Adipose tissue (tissue), 3 donors: Measurements from ENCODE around the gene OR7C1. TPM values are rescaled to one million over a fixed set of nuclear protein-coding genes. Genes with fewer than 3 reads are reported as not detected.
"Not testable (repeated sequence)": the region's sequence is repeated elsewhere in the genome, so short reads cannot be mapped to it uniquely, and the experiment has no call there.

Experiments used
- H3K27ac ChIP-seq: one replicate; pipeline ENCODE4 v1.5.1; 2013; ENCODE audit warnings: low read depth, low read length
- WGBS, 3 donors: extraction: QIAGEN DNeasy Blood & Tissue Kit; methylation state at CpG; one replicate each; pipeline ENCODE4 v1.1.7; 2013; 5-methylcytosine and 5-hydroxymethylcytosine counted together
- polyA plus RNA-seq, 3 donors: library from polyadenylated mRNA; stranded (reverse); fragments of 200-250 nt; gene quantifications; one replicate each; pipeline ENCODE4 v1.2.3, GENCODE V29; 2013
- donor health status: healthy with polysubstance abuse.
- donor health status: Bipolar disorder and iron deficiency.
- donor health status: healthy.

OR7C1 gene
- polyA plus RNA-seq, 3 donors: 0.34 TPM; not detected in 2

DNA sequence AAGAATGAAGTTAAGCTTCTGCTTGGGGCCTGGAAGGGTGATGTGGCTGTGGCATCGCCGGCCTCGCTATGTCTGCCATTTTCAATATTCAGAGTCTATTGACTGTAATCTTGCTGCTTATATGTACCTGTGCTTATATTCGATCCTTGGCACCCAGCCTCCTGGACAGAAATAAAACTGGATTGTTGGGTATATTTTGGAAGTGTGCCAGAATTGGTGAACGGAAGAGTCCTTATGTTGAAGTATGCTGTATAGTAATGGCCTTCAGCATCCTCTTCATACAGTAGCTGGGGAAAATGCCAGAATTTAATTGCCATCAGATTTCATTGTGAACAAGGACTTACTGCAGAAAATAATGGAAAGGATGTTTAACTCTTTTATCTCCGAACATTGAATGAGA, 42.7 kb downstream of the OR7C1 start:
- WGBS, 3 donors: 72 to 84% (median 84%) methylated on average over 6 of the region's 6 CpGs
- not testable (repeated sequence) for H3K27ac ChIP-seq

DNA sequence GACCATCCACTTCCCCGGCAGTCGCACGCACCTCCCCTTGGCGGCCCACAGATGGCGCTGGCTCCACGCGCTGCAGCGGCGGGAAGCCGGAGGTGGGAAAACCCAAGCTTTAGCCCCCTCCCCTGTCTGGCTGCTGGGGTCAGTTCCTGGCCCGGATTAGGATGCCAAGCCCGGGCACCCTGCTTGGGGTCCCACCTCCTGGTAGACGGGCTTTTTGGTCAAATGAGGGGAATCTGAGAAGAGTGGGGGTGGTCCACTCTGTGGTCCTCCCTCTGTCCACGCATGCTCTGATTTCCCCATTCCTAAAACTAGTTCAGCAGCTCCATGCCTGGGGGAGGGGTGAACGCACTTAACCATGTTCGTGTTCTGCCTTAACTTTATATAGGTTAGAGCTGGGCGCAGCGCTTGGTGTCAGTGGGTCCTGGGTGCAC, 48.5 kb downstream of the OR7C1 start:
- no peak overlapping the region for H3K27ac ChIP-seq
- 12 to 21% (median 19%) methylated on average over 18 of the region's 18 CpGs for WGBS, 3 donors

DNA sequence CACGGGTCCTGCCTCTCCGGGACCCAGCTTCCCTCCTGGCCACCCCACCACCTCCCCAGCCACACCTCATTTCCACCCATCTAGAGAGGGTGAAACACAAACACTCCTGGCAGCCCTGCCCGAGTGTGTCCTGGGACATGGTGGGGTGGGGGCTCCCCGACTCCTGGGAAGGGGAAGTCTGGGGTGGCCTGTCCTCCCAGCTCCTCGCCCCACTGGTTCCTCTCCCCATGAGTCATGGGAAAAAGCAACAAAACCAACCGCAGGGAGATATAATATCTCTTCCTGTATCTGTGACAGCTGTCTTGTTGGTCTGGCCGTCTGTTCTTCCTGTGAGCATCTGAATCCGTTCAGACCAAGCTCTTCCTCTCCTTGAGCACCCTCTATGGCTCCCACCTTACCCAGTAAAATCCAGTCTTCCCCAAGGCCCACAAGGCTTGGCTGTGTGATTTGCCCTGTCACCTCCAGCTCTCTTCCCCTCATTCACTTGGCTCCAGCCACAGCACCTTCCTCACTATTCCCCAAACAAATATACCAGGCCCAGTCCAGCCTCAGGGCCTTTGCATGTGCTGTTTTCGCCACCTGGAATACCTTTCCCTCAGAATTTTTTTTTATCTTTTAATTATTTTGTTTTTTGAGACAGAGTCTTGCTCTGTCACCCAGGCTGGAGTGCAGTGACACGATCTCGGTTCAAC, 49.7 kb downstream of the OR7C1 start:
- WGBS, 3 donors: 47 to 51% (median 50%) methylated on average over 9 of the region's 11 CpGs
- H3K27ac ChIP-seq: not testable (repeated sequence)

DNA sequence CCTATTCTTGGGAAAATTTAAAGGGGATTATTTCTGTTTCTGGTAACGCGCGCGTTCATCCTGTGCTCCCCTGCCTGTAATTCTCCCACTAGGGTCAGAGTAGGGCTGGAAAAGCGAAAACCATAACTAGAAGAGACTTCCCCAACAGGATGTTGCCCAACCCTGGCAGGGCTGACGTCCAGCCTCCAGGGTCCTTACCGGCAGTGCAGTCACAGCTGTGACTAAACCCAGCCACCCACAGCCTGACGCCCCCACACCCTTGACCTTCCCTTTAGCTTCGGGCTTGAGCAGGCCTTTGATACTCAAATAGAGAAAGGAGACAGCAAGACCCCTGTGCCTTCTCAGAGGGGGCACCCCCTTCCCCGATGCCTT, 50.3 kb downstream of the OR7C1 start:
- WGBS, 3 donors: 23 to 56% (median 28%) methylated on average over 9 of the region's 10 CpGs
- H3K27ac ChIP-seq: not testable (repeated sequence)

DNA sequence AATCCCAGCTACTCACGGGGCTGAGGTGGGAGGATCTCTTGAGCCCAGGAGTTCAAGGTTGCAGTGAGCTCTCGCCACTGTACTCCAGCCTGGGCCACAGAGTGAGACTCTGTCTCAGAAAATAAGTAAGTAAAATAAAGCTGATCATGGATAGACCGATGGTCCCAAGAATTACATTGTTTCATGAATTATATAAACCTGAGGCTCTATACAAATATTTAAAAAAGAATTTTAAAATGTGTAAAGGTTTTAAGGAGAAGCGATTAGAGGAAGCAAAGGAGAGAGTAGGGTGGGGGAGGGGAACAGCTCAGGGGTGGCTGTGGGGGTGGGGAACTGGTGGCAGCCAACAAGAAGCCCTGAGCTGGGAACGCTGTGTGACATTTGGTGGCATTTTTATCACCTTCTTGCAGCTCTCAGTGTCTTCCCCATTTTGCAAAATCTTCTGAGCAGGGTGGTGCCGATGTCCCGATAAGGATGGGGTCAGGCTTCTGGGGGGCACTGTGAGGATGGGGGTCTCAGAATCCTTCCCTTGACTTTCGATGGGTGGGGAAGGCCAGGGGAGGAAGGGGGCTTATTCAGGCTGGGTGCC, 51.5 kb downstream of the OR7C1 start:
- WGBS, 3 donors: 52 to 53% (median 53%) methylated on average over 7 to 8 of the region's 8 CpGs
- not testable (repeated sequence) for H3K27ac ChIP-seq

DNA sequence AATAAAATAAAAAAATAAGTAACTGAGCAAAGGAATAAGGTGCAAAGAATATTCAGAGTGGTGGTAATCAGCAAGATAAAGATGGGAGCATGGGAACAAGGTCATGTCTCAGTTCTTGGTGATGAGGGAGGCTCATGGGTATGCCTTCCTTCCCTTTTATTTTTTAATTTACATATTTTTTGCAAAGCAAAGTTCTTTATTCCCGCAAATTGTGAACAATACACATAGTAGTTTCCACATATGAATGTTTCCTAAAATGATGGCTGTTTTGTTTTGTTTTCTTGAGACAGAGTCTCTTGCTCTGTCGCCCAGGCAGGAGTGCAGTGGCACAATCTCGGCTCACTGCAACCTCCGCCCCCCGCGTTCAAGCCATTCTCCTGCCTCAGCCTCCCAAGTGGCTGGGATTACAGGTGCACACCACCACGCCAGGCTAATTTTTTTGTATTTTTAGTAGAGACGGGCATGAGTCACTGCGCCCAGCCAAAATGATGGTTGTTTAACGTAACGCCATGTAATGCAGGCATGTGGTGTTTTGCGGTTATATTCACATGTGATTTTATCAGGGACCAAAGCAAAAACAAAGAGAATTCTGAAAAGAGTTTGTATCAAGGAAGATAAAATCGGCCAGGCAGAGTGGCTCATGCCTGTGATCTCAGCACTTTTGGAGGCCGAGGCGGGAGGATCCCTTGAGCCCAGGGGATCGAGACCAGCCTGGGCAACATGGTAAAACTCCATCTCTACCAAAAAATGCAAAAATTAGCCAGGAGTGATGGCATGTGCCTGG, 52.2 kb downstream of the OR7C1 start:
- WGBS, 3 donors: 85 to 89% (median 87%) methylated on average over 16 of the region's 16 CpGs
- H3K27ac ChIP-seq: no peak overlapping the region

DNA sequence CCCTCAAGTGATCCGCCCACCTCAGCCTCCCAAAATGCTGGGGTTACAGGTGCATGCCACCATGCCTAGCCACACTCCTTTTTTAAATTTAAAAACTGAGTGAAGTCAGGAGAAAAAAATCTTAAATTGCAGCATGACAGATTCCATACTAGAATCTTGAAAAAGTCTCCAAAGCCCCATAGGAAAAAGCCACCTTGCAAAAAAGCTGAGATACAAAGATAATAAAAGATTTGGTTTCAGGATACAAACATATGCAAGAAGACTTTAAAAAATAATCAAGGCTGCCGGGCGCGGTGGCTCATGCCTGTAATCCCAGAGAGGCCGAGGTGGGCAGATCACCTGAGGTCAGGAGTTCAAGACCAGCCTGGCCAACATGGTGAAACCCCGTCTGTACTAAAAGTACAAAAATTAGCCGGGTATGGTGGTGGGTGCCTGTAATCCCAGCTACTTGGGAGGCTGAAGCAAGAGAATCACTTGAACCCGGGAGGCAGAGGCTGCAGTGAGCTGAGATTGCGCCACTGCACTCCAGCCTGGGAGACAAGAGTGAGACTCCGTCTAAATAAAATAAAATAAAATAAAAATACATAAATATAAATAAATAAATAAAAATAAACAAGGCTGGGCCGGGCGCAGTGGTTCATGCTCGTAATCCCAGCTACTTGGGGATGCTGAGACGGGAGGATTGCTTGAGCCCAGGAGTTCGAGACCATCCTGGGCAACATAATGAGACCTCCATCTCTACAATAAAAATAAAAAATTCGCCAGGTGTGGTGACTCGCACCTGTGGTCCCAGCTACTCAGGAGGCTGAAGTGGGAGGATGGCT, 53.1 kb downstream of the OR7C1 start:
- not testable (repeated sequence) for H3K27ac ChIP-seq
- WGBS, 3 donors: 85 to 90% (median 89%) methylated on average over 17 of the region's 17 CpGs

DNA sequence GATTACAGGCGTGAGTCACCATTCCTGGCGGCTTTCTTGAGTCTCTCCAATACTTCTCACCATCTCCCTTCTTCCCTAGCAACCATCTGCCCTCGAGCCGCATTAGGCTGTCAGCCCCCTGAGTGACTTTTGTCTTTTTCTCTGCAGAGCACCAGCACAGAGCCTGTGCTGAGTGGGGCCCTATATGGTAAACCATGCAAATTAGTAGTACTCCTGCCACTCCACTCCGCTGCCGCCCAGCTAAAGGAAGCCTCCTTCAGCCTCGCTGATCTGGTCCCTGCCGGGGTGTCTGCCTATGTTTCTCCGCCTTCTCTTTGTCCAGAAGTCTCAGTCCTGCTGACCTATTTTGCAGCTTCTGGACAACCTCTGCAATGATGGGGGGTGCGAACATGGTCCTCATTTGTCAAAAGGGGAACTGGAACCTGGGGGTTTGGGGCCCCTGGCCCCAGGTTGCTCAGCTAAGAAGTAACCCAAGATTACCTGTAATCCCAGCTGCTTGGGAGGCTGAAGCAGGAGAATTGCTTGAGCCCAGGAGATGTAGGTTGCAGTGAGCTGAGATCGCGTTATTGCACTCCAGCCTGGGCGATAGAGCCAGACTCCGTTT, 54.3 kb downstream of the OR7C1 start:
- H3K27ac ChIP-seq: not testable (repeated sequence)
- WGBS, 3 donors: 67 to 72% (median 72%) methylated on average over 13 to 14 of the region's 14 CpGs

DNA sequence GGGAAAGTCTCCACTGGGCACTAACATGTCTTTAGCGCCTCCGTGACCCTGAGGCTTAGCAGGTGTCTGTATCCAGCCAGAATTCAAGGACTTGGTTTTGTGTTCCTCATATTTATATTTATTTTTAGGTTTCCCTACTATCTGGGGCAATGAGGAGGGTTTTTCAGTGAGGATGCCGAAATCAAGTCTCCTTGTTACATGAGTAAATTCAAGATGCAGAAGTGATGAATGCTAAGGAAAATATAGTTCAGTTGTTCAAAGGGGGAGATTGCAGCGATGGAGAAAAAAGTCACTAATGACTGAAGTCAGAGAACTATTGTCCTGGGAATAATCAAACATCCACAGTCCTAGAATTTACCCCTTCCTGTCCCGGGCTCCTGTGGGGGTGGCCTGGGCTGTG, 55.8 kb downstream of the OR7C1 start:
- H3K27ac ChIP-seq: no peak overlapping the region
- 45 to 55% (median 47%) methylated on average over 5 of the region's 5 CpGs for WGBS, 3 donors

DNA sequence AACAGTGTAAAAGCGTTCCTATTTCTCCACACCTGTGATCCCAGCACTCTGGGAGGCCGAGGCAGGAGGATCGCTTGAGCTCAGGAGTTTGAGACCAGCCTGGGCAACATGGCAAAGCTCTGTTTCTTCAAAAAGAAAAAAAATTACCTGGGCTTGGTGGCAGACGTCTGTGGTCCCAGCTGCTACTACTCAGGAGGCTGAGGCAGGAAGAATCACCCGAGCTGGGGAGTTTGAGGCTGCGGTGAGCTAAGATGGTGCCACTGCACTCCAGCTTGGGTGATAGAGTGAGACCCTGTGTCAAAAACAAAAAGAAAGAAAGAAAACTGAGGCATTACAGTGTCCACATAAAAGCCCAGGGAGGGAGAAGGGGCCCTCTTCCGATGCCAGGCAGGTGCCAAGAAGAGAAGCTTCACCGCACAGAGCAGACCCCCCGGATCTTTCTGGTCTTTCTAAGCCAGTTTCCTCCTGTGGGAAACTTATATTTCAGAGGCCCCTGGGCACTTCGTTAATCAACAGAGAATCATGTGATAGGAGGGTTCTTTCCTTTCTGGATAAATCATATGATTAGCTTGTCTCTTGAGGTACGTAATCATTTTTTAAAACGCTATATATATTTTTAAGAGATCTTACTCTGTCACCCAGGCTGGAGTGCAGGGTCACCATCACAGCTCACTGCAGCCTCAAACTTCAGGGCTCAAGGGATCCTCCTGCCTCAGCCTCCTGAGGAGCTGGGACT, 56.7 kb downstream of the OR7C1 start, which contains the start of gene ADGRE2:
TSS of gene ADGRE2 (minus strand) at position 451 of the 736 bp plus-strand sequence. CDS start 1,804 bp downstream, outside the sequence.
- H3K27ac ChIP-seq: not testable (repeated sequence)
- 47 to 62% (median 53%) methylated on average over 11 to 12 of the region's 12 CpGs for WGBS, 3 donors

DNA sequence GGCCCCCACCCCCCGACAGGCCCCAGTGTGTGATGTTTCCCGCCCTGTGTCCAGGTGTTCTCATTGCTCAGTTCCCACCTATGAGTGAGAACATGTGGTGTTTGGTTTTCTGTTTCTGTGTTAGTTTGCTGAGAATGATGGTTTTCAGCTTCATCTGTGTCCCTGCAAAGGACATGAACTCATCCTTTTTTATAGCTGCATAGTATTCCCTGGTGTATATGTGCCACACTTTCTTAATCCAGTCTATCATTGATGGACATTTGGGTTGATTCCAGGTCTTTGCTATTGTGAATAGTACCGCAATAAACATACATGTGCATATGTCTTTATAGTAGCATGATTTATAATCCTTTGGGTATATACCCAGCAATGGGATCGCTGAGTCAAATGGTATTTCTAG, 57.3 kb downstream of the OR7C1 start:
- H3K27ac ChIP-seq: not testable (repeated sequence)
- WGBS, 3 donors: 78 to 96% (median 91%) methylated on average over 4 of the region's 4 CpGs

DNA sequence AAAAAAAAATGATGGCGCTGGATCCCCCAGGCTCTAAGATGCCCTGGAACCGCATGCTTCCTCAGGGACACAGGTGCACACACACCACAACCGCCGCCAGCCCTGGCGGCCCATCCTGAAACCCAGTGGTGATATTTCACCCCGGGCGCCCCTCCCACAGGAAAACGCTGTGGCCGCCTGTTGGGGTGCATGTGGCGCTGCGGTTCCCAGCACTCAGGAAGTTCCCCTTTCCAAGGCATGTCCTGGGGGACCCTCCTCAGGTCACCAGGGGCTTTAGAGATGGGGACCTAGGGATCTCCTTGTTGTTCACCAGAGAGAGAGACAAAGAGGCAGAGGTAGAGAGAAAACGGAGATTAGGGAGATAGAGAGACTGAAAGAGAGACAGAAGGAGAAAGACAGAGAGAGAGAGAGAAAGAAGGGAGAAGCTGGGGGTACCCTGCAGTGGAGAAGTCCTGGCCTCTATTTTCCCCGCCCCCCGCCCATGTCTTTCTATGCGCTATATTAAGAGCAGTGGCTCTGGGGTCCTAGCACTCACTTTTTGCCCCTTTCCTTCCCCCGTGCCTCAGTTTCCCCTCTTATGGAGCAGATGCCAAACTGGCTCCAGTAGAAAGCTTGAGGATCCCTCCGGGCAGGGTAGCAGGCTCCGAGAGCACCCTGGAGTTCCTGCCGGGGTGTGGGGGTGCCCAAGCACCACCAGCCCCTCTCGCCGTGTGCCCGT, 59.0 kb downstream of the OR7C1 start:
- 3 to 10% (median 7%) methylated on average over 19 to 22 of the region's 22 CpGs for WGBS, 3 donors
- no peak overlapping the region for H3K27ac ChIP-seq

DNA sequence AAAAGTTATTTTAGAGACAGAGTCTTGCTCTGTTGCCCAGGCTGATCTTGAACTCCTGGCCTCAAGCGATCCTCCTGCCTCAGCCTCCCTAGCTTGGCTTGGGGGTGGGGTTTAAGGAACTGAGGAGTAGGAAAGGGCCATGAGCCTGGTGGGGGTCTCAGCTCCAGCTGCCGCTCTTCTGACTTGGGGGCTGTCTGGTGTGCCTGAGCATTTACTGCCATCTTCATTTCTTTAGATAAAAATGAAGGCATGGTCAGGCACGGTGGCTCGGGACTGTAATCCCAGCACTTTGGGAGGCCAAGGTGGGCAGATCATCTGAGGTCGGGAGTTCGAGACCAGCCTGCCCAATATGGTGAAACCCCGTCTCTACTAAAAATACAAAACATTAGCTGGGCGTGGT, 59.7 kb downstream of the OR7C1 start:
- not testable (repeated sequence) for H3K27ac ChIP-seq
- 50 to 75% (median 61%) methylated on average over 8 of the region's 8 CpGs for WGBS, 3 donors

DNA sequence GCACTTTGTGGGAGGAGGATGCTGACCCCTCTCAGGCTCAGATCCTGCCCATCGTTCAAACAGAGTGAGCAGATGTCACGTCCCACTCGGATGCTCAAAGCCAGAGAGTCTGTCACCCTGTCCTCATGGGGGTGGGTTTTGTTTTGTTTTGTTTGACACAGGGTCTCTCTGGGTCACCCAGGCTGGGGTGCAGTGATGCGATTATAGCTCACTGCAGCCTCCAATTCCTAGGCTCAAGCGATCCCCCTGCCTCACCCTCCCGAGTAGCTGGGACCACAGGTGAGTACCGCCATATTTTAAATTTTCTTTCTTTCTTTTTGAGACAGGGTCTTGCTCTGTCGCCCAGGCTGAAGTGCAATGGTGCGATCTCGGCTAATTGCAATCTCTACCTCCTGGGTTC, 60.6 kb downstream of the OR7C1 start:
- WGBS, 3 donors: 66 to 79% (median 70%) methylated on average over 10 of the region's 10 CpGs
- no peak overlapping the region for H3K27ac ChIP-seq

DNA sequence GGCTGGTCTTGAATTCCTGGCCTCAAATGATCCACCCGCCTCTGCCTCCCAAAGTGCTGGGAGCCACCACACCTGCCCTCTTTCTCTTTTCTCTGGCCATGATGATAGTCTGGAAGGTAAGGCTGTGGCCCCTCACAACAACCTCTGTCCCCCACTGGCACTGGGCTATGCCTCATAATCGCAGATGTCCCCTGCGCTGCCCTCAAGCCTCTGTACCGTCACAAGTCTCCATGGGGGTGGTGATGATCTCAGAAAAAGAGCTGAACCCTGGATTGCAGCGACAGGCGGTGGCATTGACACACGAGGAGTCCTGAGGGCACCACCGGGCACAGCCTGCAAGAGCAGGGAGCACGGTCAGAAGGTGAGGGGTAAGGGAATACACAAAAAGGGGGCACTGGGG, 61.3 kb downstream of the OR7C1 start:
- 68 to 81% (median 78%) methylated on average over 9 of the region's 9 CpGs for WGBS, 3 donors

DNA sequence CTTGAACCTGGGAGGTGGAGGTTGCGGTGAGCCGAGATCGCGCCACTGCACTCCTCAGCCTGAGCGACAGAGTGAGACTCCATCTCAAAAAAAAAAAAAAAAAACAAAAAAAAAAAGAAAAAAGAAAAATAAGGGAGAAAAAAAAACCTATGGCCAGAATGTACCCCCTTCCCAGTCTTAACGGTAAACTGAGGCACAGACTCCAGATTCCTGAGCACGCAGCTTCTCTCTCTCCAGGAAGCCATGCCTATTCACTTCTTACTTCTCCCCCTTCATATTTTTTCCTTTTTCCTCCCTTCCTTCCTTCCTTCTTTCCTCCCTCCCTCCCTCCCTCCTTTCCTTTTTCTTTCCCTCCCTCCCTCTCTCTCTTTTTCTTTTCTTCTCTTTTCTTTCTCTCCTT, 62.0 kb downstream of the OR7C1 start:
- WGBS, 3 donors: 87 to 91% (median 87%) methylated on average over 7 of the region's 7 CpGs
- no peak overlapping the region for H3K27ac ChIP-seq

More for the DNA sequence above, 61.3 kb downstream of the OR7C1 start:
- not testable (repeated sequence) for H3K27ac ChIP-seq

DNA sequence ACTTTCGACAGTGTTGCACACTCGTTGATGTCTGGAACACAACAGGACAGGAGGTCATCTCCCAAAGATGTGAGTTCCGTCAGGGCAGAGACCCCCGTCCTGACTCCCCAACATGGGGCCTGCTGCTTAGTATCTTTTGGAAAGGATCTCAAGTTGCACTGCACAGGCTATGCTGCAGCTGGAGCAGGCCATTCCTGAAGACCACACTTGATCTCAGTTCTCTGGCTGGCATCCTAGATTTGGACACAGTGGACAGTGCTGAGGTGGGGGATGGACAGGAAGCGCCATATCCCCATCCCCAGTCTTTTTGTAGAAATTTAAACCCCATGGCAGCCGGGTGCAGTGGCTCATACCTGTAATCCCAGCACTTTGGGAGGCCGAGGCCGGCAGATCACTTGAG, 62.5 kb downstream of the OR7C1 start:
- WGBS, 3 donors: 83 to 87% (median 85%) methylated on average over 8 of the region's 8 CpGs
- no peak overlapping the region for H3K27ac ChIP-seq
